HG03442 (cell line): ENCODE data around the gene DNLZ.

Source experiments
- ATAC-seq: cut with Tn5 transposase; IDR thresholded peaks from one replicate; pipeline ENCODE4 v1.9.1; 2021; ENCODE audit warnings: mild to moderate bottlenecking, moderate library complexity; ENCODE audit not compliant: unreplicated experiment

The DNLZ gene

GRCh38 chr9:136397643-136398042 lies 34.1 kb upstream of the DNLZ start:
- ATAC-seq, result no peak

GRCh38 chr9:136396219-136396515 lies 32.6 kb upstream of the DNLZ start:
- ATAC-seq, result no peak

- no peak for ATAC-seq
Measured at GRCh38 chr9:136395345-136396218, 32.0 kb upstream of the DNLZ start.

- no peak for ATAC-seq
Measured at GRCh38 chr9:136395020-136395340, 31.4 kb upstream of the DNLZ start.

GRCh38 chr9:136394312-136395019 lies 30.9 kb upstream of the DNLZ start:
- no peak for ATAC-seq

- ATAC-seq, result no peak
Measured at GRCh38 chr9:136393531-136393930, 30.0 kb upstream of the DNLZ start.

GRCh38 chr9:136392538-136393449 lies 29.2 kb upstream of the DNLZ start:
- ATAC-seq, result no peak

GRCh38 chr9:136391737-136392537 lies 28.4 kb upstream of the DNLZ start:
- ATAC-seq, result no peak

GRCh38 chr9:136389396-136389795 lies 25.9 kb upstream of the DNLZ start:
- no peak for ATAC-seq

- no peak for ATAC-seq
Measured at GRCh38 chr9:136387217-136387616, 23.7 kb upstream of the DNLZ start.

- no peak for ATAC-seq
Measured at GRCh38 chr9:136386018-136386417, 22.5 kb upstream of the DNLZ start.

- ATAC-seq, result no peak
Measured at GRCh38 chr9:136385015-136385414, 21.5 kb upstream of the DNLZ start.

GRCh38 chr9:136383436-136383835 lies 19.9 kb upstream of the DNLZ start:
- ATAC-seq, result no peak

- no peak for ATAC-seq
Measured at GRCh38 chr9:136381966-136382513, 18.5 kb upstream of the DNLZ start.

- no peak for ATAC-seq
Measured at GRCh38 chr9:136381311-136381710, 17.8 kb upstream of the DNLZ start.

- no peak for ATAC-seq
Measured at GRCh38 chr9:136380381-136380780, 16.8 kb upstream of the DNLZ start.

GRCh38 chr9:136379891-136380290 lies 16.3 kb upstream of the DNLZ start:
- ATAC-seq, result no peak

- no peak for ATAC-seq
Measured at GRCh38 chr9:136379401-136379800, 15.9 kb upstream of the DNLZ start.

GRCh38 chr9:136379003-136379287 lies 15.4 kb upstream of the DNLZ start:
- ATAC-seq, result no peak

GRCh38 chr9:136378170-136379002 lies 14.8 kb upstream of the DNLZ start:
- no peak for ATAC-seq
